NCI-H510A treated with DMSO at 0.1 percent for 48 hours (cell line): ENCODE measurements around the gene PRAMEF20.
"Not testable (repeated sequence)": the region's sequence is repeated elsewhere in the genome, so short reads cannot be mapped to it uniquely, and the experiment has no call there.

ENCODE experiments used
- DNase-seq: peaks from one replicate; lab custom pipeline; 2025; lab: John Stamatoyannopoulos, UW

The PRAMEF20 gene

DNA sequence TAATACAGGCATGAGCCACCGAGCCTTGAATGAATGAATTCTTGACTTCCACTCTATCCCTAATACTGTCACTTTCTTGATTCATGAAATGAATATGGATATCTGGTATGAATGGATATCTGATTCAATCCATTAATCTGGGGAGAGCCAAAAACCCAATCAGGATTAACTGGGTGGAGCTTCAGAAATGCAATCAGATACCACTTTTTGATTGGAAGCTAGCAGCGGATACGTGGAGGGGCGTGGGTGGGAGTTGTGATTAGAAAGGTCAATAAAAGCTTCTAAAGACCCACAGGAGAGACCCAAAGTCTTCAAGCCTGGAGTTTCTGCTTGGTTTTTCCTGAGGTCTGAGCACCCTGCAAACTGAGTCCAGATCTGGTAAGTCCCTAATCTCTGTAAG, at the start of gene PRAMEF20:
PRAMEF20 (plus strand) TSS at position 301 of the 400 bp plus-strand sequence. CDS start 5,905 bp downstream, outside the sequence.
- not testable (repeated sequence) for DNase-seq

DNA sequence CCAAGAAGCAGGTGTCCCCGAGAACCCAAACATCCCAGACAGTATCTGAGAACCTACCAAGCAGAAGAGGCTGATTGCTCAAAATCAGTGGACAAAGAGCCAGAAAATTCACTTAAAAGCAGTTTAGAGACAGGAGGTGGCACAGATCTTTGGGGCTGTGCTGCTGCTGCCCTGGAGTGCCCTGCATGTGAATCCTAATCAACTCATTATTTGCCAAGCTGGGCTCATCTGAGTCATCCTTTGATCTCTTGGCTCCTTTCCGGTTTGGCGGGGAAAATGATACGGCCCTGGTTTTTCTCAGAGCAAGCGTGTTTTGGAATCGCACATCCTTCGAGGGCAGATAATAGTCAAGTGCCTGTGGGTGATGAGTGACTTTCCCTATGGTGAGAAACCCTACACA, 47.9 kb upstream of the PRAMEF20 start:
- DNase-seq: not testable (repeated sequence)

DNA sequence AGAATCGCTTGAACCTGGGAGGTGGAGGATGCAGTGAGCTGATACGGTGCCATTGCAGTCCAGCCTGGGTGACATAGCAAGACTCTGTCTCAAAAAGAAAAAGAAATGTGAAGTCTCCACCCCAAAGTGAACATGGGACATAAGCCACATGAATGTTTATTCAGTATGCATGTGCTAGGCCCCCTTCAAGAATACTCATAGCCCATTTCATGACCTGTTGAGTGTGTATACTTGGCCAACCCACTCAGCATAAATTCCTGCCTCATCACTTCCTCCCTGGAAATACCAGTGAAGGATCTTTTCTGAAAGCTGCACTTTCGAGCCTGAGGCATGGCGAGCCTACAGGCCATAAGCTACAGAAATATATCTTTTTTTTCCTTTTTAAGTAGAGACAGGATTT, 45.3 kb upstream of the PRAMEF20 start:
- not testable (repeated sequence) for DNase-seq

DNA sequence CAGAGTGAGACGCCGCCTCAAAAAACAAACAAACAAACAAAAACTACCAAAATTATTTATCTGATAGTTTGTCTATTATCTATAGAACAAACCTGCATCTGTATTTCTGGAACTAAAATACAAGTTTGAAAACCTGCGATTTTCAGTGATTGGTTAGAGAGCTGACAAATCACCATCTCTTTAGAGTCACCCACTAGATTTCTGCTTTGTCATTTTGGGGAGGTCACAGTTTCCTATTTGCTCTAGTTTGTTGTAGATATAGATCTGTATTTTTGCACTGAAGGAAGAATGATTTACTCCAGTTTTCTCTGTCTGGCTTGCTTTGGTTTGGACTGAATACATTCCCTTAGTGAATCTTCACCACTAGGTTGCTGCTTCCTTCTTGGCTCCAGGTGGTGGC, 43.7 kb upstream of the PRAMEF20 start:
- DNase-seq: not testable (repeated sequence)

DNA sequence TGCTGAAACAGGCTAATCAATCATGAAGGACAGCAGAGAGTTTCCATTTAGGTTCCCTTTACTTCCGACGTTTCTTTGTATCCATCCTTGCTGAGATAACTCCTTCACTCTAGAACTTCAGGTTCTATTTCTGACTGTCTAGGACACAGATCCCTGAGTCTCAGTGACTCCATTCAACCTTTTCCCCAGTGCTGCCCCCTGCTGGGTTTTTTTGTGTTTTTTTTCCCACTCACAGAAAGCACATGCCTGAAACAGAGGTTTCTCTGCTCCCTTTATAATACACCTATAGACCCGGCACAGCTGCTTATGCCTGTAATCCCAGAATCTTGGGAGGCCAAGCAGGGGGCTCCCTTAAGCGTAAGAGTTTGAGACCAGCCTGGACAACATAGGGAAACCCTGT, 41.7 kb upstream of the PRAMEF20 start:
- DNase-seq: not testable (repeated sequence)

DNA sequence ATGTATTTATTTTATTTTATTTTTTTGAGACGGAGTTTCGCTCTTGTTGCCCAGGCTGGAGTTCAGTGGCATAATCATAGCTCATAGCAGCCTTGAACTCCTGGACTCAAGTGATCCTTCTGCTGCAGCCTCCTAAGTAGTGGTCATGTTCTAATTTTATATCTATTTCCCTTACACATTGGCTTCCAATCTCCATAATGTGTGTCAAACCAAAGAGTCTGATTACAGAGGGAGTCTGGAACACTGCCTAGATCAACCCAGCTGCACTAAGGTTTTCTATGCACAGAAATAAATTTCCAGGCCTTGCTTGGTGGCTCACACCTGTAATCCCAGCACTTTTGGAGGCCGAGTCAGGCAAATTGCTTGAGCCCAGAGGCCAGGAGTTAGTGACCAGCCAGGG, 31.3 kb upstream of the PRAMEF20 start:
- DNase-seq: not testable (repeated sequence)

DNA sequence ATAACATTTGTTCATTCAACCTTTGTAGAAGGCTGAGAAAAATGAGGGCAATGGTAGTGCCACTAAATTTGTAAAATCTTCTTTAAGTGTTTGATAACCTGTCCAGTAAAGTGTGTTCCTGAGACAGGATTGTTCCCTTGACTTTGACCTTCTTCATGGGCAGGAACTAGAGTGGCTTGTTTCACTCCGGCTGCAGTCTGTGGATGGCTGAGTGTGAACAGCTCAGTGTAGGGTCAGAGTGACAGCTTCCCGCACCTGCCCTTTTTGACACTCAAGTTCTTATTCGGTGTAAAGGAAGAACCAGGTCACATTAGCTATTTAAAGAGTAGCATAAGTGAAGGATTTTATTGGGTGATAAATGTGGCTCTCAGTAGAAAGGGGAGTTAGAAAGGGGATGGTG, 29.9 kb upstream of the PRAMEF20 start:
- not testable (repeated sequence) for DNase-seq

DNA sequence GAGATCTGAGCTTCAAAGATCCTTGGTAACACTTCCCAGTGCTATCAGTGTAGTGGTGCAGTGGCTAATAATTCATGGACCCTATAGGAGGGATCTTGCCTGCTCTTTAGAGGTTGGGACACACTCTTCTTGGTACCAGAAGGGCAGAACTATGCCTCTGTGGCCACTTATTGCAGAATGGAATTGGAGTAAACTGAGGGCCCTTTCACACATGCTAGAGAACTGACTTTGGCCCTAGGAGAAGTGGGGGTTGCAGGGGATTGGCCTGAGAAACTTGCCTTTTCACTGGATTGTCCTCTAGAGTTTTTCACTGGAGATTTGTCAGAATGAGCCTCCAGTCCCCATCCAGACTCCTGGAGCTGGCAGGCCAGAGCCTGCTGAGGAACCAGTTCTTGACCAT, 20.9 kb upstream of the PRAMEF20 start, which contains the start of gene PRAMEF17:
PRAMEF17 (plus strand) TSS at position 301 of the 400 bp plus-strand sequence; CDS start at position 327, 26 bp downstream.
- not testable (repeated sequence) for DNase-seq

DNA sequence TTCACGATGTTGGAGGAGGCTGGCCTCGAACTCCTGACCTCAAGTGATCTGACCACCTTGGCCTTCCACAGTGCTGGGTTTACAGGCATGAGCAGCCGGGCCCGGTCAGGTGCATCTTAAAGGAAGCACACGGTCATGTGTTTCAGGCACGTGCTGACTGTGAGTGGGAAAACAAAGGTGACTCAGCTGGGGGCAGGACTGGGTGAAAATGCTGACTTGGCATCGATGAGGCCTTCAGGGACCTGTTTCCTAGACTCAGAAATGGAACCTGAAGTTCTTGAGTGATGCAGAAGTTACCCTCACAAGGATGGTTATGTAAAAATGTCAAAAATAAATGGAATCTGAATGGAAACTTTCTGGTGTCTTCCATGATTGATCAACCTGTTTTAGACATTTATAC, 17.2 kb upstream of the PRAMEF20 start:
- not testable (repeated sequence) for DNase-seq

DNA sequence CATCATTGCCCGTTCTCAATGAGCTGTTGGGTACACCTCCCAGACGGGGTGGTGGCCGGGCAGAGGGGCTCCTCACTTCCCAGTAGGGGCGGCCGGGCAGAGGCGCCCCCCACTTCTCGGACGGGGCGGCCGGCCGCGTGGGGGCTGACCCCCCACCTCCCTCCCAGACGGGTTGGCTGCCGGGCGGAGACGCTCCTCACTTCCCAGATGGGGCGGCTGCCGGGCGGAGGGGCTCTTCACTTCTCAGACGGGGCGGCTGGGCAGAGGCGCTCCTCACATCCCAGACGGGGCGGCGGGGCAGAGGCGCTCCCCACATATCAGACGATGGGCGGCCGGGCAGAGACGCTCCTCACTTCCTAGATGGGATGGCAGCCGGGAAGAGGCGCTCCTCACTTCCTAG, 15.5 kb upstream of the PRAMEF20 start:
- not testable (repeated sequence) for DNase-seq

DNA sequence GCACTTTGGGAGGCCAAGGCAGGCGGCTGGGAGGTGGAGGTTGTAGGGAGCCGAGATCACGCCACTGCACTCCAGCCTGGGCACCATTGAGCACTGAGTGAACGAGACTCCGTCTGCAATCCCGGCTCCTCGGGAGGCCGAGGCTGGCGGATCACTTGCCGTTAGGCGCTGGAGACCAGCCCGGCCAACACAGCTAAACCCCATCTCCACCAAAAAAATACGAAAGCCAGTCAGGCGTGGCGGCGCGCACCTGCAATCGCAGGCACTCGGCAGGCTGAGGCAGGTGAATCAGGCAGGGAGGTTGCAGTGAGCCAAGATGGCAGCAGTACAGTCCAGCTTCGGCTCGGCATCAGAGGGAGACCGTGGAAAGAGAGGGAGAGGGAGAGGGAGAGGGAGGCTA, 14.9 kb upstream of the PRAMEF20 start:
- not testable (repeated sequence) for DNase-seq

DNA sequence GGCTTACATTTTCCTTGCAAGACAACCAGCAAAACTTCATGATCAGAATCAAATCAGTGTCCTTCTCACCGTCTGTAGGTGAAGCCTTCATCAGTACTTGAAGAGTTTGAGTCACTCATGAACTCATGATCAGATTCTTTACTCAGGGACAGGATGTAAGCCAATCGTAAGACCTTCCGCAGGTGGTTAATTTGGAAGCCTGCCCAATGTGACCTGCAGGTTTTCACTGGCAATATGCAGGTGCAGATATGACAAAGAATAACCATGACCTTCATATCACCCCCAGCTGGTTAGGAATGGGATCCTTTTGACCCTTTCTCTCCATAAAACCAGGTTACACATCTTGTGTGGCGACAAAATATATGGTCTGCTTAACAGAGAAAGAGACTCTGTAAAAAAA, 2.4 kb upstream of the PRAMEF20 start:
- no peak for DNase-seq

DNA sequence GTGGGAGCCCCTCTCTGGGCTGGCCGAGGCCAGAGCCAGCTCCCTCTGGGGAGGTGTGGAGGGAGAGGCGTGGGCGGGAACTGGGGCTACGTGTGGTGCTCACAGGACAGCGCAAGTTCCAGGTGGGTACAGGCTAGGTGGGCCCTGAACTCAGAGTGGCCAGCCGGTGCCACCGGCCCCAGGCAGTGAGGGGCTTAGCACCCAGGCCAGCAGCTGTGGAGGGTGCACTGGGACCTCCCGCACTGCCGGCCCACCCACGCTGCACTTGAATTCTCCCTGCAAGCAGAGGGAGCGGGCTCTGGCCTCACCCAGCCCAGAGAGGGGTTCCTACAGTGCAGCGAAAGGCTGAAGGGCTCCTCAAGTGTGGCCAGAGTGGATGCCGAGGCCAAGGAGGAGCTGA, 20.2 kb downstream of the PRAMEF20 start:
- no peak for DNase-seq

DNA sequence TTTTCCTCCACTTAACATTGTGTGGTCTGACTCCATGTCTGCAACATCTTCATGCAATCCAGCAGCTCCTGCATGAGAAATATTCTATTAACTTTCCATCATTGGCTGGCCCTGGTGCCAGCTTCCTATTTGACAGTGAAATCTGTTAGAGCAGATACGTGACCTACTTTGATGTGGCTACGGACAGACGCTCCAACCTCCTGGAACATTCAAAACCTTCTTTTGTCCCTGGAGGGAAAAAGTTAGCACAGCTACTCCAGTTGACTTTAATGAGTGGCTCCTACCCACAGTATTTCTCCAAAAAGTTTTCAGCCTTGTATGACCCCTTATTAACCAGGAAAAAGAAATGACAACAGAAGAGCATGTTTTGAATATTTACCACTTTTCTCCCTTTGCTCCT, 22.0 kb downstream of the PRAMEF20 start:
- no peak for DNase-seq

DNA sequence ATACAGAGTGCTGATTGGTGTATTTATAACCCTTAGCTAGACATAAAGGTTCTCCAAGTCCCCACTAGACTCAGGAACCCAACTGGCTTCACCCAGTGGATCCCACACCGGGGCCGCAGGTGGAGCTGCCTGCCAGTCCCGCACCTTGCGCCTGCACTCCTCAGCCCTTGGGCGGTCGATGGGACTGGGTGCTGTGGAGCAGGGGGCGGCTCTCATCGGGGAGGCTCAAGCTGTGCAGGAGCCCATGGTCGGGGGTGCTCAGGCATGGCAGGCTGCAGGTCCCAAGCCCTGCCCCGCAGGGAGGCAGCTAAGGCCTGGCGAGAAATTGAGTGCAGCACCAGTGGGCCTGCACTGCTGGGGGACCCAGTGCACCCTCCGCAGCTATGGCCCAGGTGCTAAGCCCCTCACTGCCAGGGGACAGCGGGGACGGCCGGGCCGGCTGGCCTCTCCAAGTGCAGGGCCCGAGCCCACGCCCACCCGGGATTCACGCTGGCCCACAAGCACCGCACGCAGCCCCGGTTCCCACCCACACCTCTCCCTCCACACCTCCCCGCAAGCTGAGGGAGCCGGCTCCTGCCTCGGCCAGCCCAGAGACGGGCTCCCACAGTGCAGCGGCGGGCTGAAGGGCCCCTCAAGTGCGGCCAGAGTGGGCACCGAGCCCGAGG, 23.6 kb downstream of the PRAMEF20 start:
- DNase-seq: not testable (repeated sequence)

DNA sequence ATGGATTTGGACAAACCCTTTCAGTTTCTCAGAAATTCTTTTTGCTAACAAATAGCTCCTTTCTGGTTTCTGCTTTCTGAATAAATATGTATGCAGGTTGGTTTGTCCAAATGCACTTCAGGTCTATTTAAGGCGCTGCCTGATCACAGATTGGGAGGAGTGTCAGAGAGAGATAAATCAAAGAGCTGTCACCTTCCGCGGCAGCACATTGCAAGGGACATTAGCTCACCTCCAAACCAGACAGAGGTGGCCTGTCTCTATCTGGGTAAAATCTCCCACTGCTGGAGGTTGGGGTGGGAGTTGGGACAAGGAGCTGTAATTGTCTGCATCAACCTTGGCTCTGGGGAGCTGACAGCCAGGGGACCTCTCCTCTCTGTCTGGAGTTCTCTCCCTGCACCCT, 25.2 kb downstream of the PRAMEF20 start:
- DNase-seq: no peak

DNA sequence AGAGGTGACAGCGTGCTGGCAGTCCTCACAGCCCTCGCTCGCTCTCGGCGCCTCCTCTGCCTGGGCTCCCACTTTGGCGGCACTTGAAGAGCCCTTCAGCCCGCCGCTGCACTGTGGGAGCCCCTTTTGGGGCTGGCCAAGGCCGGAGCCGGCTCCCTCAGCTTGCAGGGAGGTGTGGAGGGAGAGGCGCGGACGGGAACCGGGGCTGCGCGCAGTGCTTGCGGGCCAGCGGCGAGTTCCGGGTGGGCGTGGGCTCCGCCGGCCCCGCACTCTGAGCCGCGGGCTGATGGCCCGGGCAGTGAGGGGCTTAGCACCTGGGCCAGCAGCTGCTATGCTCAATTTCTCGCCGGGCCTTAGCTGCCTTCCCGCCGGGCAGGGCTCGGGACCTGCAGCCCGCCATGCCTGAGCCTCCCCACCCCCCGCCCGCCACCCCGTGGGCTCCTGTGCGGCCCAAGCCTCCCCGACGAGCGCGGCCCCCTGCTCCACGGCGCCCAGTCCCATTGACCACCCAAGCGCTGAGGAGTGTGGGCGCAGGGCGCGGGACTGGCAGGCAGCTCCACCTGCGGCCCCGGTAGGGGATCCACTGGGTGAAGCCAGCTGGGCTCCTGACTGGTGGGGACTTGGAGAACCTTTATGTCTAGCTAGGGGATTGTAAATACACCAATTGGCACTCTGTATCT, 29.0 kb downstream of the PRAMEF20 start:
- not testable (repeated sequence) for DNase-seq

DNA sequence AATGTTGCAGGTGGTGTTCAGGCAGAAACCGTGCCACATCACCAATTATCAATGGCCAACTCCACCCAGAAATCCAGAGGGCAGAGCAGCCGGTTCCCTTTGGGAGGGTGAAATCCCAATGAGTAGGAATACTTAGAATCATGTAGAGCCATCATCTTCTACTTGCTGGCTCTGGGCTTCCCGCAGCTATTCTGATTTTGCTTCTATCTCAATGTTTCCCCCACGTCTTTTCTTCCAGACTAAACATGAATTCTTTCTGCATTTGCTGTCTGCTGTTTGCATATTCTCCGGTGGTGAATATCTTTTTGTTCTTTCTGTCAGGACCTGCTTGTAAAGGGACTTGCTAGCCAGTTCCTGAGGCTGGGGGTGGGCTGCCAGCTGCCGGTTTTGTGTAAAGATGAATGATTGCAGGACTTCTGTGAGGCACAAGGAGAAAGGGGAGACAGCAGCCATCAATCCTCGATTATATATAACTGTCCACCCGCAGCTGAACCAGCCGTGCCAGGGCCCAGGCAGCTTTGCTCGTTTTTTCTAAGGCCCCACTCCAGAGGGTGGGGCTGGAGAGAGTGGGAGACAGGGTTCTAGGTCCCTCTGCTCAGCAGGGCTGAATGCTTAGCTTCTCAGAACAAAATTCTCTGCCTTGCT, 33.2 kb downstream of the PRAMEF20 start:
- no peak for DNase-seq

DNA sequence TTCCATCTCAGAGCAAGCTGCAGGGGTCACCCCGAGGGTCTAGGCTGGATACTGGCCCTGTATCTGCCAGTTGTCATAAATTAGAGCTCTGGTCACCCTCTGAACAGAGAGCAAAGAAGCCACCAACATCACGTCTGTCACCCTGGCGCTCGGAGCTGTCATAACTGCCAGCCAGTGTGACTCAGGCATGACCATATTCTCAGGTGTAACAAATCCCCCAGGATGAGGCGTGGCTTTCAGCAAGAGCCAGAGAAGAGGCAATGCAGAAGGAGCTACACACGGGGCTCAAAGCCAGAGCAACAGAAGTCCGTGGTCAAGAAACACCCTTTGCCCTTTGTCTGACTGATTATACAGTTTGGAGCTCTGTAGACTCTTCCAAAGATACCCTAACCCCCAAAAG, 40.0 kb downstream of the PRAMEF20 start:
- DNase-seq: no peak

DNA sequence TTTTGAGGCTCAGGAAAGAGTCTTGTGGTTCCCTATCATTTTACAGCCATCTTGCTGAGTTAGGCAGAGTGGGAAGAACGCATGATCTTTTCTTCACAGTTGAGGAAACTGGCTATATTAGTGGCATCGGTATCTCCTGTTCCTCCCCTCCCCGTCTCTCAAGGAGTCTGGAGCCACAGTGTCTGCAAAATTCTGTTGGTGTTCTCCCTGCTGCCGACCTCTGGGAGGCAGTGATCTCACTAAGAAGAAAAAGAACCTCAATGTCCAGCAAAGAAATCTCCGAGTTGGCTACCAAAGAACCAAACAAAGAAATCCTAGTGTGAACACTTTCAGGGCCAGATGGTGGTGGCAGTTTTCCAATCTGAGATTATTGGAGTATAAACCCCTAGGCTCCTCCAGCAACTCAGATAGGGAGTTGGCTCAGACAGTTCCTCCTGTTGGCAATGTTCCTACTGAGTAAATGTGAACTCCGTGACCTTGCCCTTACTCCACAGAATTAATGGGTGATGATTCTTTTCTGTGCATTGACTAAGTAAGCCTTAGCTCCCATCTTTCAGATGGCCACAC, 41.2 kb downstream of the PRAMEF20 start:
- no peak for DNase-seq

DNA sequence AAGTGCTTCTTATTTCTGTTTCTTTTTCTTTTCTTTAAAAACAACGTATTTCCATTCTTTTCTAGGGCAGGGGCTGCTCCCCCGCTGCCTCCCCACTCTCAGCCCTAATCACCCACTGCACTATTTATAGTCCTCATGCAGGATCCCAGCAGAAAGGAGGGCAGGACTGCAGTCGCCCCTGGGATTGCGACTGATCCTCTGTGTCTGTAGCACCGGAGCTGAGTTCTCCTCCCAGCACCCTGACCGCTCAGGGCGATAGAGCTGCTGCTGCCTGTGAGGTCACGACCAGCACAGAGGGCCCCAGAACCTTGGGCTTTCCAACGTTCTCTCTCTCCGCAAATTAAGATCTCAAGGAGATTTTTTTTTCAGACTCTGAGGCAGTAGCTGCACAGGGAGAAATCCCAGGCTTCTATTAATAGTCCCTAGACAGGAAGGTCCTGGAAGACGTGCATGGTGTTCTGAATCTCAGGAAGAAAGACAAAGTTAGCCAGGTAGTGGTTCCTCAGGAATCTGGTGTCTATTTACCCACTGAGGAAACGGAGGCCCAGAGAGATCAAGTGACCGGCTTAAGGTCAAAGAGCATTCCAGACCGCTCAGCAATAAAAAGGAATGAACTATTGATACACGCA, 46.8 kb downstream of the PRAMEF20 start:
- DNase-seq: no peak

DNA sequence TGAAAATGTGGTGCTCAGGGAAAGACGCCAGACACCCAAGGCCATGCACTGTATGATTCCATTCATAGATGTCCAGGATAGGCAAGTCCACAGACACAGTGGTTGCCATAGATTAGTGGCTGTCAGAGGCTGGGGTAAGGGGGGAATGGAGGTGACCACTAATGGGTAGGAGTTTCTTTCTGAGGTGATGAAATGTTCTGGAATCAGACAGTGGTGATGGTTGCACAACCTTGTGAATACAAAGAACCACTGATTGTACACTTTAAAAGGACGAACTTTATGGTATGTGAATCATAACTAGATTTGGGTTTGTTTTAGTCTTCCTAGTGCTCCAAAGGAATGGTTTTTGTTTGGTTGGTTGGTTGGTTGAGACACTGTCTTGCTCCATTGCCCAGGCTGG, 51.7 kb downstream of the PRAMEF20 start:
- DNase-seq: no peak
